Activated CD4-positive, alpha-beta T cell treated with anti-CD3 and anti-CD28 coated beads, Interleukin-2, amount 50 U/mL, for 16 hours (primary cell): ENCODE data around the gene IRAK2.
"Not testable (repeated sequence)": the region's sequence is repeated elsewhere in the genome, so short reads cannot be mapped to it uniquely, and the experiment has no call there.

Experiments
- DNase-seq: peaks from one replicate; pipeline ENCODE4 v3.0.0-alpha.2; 2020

IRAK2 gene

GRCh38 chr3:10260211-10260701 is 95.5 kb downstream of the IRAK2 start:
- DNase-seq: no peak

DNA sequence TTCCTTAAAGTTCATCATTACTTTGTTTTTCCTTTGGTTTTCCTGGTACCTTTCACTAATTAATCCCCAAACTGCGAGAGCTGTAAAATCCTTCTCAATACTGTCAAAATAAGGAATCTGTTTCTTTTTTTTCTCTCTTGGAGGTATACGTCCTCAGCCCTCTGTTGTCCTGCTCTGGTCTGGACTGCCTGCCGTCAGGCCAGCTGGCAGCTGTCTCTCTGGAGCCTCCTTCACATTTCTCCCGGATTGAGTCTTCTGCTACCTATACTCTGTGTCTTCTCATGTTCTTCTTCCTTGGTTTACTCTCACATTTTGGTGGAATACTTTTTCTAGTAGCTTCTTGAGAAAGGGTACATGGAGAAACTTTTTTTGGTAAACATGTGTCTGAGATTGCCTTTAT is 97.3 kb downstream of the IRAK2 start:
- DNase-seq: no peak

DNA sequence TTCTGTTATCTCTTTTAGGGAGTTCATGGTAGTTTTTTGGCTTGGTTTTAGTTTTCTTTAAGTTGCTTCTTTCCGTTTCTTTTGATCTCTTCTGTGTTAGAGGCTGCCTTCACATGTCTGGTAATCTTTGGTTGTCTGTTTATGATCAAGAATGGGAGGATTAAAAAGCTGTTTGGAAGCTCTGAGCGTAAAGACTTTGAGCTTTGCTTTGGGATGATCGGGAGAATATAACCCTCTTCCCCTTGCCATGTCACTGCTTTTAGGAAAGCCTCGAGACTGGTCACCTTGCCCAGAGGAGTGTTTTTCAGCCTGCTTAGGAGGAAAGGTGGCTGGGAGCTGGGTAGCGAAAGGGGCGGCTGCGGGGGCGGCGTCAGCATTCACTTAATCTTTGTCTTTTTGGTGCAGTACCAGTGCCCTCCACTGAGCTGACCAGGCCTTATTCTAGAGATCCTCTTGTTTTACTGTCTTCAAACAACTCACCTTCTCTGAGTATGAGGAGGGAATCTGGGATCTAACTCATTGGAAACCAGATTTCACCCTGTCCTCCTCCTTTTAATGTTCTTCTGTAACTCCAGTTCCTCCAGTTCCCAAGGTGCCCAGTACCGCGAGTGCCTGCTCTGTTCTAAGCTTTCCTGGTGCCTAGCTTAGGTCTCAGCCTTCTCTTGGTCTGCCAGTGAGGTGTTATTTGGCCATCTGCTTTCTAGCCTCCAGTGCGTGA is 99.1 kb downstream of the IRAK2 start:
- DNase-seq: peak; percentile 70

GRCh38 chr3:10265833-10266232 is 101.1 kb downstream of the IRAK2 start:
- DNase-seq: no peak

GRCh38 chr3:10266936-10267335 is 102.2 kb downstream of the IRAK2 start:
- not testable (repeated sequence) for DNase-seq

DNA sequence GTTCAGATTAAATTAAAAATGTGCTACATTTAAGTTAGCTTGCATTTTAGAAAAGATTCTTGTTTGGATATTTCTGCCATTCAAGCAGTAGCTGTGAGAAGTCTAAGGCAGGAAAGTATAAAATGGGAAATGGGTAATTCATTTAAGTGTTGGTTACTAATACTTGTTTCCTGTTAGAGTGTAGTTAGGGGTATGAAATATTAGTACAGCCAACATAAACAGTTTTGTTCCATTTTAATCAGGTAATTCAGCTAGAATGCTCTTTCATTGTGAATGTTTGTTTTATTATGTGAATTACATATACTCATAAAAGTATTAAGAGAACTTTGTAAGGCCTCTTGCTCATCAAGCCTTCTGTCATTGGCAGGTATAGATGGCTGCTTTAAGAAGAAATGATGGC is 103.4 kb downstream of the IRAK2 start:
- DNase-seq: no peak

DNA sequence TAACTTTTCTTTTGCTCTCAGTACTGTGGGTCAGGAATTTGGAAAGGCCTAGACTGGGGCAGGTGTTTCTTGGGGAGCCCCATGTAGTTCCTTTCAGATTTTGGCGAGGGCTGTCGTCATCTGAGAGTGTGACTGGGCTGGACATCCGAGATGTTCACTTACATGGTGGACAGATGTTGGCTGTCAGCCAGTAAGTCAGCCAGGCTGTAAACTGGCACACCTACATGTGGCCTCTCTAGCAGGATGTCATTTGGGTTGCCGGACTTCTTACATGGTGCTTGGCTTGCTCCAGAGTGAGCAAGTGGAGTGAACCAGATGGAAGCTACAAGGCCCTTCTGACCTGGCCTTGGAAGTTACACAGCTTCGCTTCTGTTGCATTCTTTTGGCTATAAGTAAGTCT is 104.2 kb downstream of the IRAK2 start:
- no peak for DNase-seq

DNA sequence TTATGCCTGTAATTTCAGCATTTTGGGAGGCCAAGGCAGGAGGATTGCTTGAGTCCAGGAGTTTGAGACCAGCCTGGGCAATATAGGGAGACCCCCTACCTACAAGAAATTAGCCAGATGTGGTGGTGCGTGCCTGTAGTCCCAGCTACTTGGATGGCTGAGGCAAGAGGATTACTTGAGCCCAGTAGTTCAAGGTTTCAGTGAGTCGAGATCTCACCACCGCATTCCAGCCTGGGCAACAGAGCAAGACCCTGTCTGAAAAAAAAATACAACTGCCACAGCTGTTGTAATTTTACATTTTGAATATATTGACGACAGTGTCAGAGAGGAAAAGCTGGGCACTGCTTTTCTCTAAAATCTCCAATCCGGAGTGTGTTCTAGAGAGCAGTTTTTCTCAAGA is 104.7 kb downstream of the IRAK2 start:
- DNase-seq: no peak

DNA sequence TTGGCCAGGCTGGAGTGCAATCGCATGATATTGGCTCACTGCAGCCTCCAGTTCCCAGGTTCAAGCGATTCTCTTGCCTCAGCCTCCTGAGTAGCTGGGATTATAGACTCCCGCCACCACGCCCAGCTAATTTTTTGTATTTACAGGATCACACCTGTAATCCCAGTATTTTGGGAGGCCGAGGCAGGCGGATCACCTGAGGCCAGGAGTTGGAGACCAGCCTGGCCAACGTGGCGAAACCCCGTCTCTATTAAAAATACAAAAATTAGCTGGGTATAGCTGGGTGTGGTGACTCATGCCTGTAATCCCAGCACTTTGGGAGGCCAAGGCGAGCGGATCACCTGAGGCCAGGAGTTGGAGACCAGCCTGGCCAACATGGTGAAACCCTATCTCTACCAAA is 107.8 kb downstream of the IRAK2 start:
- not testable (repeated sequence) for DNase-seq

DNA sequence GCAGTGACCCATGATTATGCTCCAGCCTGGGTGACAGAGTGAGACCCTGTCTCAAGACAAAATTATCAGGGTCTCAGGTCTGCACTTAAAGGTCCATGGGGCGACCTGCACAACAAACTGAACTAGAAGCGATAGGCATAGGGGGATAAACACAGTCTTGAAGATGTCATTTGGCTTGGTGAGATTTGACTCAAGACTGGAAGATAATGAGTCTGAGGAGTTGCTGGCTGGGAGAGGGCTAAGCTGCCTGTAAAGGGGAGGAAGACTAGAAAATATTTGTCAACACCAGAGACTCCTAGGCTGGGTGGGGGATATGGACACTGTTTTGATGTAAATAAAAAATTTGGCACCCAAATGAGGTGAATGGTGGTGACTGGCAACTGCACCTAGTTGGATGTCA is 108.3 kb downstream of the IRAK2 start:
- no peak for DNase-seq

DNA sequence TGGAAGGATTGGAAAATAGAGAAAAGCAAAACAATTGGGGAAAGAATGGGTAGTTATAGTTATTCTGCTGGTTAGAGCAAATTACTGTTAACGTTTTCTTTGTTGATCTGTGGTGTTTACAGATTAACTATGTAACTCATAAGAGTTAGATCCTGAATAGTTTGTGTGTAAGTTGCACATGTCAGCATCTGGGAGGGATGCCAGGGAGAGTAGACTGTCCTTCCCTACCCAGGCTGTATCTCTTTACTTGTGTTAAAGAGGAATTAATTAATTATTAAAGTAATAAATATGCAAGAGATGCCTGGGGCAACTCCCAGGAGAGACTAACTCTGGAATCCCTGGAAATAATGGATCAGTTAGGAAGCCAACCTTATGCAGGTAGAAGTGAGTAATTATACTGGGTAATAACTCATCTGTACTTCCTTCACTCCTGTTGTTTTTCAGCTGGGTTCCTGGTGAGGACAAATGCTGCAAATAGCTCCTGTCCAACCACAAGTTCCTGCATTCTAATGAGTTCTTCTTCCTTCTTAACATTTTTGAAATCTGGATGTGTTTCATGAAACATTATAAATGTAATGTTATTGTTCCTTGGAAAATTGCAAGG is 109.1 kb downstream of the IRAK2 start:
- no peak for DNase-seq

- no peak for DNase-seq
These were observed 109.9 kb downstream of the IRAK2 start for GRCh38 chr3:10274601-10275000.

GRCh38 chr3:10277115-10277625 is 112.5 kb downstream of the IRAK2 start:
- DNase-seq: no peak

DNA sequence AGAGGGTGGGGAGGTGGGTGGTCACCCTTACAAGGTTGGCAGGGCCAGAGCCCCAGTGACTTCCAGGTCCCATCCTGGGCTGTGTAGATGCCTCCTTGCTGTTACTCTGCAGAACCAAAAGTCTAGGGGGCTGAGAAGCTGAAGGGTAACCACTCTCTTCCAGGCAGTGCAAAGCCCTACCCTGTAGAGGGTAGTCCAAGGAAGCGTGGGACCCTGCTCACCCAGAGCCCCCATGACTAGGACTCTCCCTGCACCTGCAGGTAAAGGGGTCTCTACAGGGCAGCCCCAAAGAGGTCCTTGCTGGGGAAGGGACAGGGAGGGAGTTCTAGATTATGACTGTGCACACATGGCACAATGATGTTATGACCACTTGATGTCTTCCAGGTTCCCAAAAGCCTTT is 113.8 kb downstream of the IRAK2 start:
- DNase-seq: no peak

GRCh38 chr3:10279384-10280176 is 114.9 kb downstream of the IRAK2 start:
- DNase-seq: no peak

- DNase-seq: no peak
These were observed 115.4 kb downstream of the IRAK2 start for GRCh38 chr3:10280177-10280529.

GRCh38 chr3:10280571-10280970 is 115.9 kb downstream of the IRAK2 start:
- DNase-seq: no peak

DNA sequence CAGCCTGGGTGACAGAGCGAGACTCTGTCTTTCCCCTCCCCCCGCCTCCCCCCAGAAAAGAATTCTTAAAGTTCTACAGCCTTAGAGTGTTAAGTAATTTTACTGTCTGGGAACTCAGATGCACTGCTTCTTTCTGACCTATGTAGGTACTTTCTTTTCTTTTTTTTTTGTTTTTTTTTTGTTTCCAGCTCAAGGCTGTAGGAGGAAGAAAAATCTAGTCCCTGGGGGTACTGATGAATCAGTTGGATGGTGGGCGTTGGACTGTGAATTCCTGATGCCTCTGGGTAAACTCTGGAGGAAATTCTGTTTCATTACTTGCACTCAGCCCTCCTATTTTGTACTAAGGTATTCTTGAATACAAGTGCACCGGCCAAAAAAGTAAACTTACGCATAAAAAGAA is 117.2 kb downstream of the IRAK2 start:
- DNase-seq: no peak

DNA sequence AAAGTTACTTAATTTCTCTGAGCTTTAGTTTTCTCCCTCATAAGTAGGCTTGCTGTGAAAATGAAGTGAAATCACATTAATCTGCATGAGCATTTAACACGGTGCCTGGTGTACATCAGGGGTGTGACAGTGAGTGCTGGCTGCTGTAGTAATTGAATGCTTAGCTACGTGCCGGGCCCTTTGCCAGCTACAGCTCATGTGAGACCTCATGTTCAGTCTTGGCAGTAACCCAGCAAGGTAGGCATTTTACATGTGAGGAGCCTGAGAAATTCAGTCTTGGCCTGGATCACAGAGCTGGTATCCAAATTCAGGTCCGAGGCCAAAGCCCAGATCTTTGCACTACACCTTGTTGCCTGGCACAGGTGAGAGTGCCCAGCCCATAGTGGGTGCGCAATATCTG is 118.9 kb downstream of the IRAK2 start:
- no peak for DNase-seq

DNA sequence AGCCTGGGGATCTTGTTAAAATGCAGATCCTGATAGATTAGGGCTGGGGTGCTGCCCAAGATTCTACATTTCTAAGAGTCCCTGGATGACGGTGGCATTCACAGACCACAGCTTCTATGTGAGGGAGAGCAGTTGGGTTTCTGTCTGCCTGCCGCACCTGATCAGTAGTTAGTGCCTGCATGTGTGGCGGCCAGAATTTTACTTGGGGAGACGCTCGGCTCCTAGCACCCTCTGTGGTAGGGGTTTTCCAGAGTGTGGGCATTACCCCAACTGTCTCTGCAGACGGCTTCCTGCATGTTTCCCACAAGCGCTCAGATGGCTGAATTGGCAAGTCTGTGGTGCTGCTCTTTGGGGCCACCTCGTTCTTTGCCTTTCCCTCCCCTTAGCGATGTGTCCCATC is 119.8 kb downstream of the IRAK2 start:
- DNase-seq: peak; percentile 76

DNA sequence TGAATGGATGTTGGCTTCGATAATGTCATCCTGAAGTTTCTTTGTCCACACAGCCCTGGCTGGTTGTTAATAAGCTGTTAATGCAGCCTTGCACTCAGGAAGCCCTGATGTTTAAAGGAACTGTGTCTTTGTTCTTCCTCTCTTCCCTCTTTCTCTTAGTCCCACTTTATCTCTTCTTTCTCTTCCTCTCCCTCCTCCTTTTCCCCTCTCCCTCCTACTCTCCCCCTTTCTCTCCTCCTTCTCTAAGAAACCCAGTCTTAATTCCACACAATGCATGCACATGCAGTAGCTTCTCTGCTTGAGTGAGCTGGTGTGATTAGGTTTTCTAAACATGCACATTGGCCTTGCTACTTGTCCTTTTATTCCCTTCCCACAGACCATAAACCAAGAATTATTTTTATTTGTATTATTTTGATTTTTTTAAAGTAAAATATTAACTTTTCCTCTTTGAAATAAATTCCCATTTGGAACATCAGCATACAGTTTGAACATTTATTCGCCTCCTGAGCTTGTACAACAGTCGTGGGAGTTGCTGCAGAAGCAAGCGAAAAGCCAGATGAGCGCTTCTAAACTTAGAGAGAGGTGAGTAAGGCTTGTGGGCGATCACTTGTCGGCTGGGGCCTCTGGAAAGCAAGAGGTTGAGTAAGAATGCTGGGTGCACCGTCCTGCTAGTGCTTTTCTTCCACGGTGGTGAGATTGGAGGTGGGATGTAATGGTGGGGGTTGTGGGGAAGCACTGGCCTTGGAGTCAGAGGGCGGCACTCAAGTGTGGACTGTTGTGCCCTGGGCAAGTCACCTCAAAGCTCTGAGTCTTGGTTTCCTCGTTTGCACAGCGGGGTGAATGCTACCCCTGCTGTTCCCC is 120.8 kb downstream of the IRAK2 start:
- no peak for DNase-seq

DNA sequence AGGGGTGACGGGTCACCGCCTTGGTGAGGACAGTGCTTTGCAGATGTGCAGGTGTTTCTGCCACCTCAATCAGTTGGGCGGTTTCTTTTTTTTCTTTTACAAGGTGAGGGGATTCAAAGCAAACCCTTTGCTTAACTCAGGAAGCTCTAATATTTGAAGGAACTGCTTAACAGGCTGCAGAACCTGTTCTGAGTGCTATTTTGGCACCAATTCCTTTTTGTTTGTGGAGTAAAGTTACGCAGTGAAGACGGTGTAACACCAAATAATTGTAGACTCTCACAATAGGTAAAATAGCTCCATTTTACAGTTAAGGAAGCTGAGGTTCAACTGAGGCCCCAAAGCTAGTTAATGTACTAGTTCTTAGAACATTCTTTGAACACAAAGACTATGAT is 121.4 kb downstream of the IRAK2 start:
- no peak for DNase-seq
